GM19351 (cell line): ENCODE measurements around the gene F10.
"Not testable (repeated sequence)": the region's sequence is repeated elsewhere in the genome, so short reads cannot be mapped to it uniquely, and the experiment has no call there.

ENCODE experiments used
- ATAC-seq: cut with Tn5 transposase; IDR thresholded peaks from one replicate; pipeline ENCODE4 v1.9.1; 2021; ENCODE audit warnings: mild to moderate bottlenecking, moderate library complexity; ENCODE audit not compliant: unreplicated experiment

F10 gene

DNA sequence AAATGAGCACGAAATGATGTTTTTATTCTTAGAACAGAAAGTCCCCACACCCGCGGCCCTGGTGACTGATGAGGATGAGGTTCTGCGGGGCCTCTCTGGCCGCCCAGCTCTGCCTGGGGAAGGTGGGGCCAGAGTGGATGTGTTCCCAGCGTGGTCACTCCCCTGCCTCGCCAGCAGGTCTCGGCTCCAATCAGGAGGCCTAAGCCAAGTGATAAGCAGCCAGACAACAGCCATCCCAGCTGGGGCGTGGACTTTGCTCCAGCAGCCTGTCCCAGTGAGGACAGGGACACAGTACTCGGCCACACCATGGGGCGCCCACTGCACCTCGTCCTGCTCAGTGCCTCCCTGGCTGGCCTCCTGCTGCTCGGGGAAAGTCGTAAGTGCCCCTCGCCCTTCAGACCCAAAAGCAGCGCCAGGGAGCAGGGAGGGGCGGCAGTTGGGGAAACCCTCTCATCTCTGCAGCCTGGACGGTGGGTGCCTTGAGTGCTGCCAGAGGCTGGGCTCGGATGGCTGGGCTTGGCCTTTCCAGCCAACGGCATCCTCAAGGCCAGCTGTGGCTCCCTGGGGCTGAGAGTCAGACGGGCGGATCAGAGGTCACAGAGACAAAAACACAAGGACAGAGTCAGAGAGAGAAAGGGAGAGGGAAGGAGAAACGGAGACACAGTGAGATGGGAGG, at the start of gene F10:
TSS of gene F10 (plus strand) at position 250 of the 676 bp plus-strand sequence. CDS start at position 307, 57 bp downstream.
- ATAC-seq, result no peak

DNA sequence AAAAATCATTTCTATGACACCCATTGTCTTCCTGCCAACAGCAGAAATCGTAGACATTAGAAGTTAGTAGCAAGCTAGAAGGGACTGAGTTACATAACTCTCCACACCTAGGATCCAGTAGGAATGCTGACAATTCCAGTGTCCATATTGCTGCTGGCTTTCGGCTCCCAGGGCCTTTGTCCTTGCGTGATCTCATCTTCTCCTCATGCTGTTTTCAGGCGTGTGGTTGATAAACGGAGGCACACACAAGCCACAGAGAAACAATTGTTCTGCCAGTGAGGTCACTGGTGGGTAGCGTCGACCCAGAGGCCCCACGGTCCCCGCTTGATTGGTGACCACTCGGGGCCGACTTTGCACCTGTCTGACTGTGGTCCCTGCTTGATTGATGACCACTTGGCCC, 48.7 kb upstream of the F10 start:
- no peak for ATAC-seq

DNA sequence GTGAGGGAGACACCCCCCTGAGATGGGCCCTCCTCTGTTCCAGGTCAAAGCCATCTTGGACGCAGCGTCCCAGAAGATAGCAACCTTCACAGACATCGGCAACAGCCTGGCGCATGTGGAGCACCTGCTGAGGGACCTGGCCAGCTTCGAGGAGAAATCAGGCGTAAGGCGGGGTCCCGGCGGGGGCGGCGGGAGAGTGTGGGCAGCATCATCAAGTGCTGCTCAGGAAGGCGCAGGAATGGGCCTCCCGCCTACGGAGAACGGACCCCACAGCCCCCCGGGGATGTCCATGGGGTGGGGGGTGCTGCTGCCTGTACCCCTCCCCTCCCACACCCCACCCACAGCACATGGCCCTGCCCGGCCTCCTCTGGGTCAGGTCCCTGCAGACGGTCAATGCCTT, 48.2 kb upstream of the F10 start:
- ATAC-seq, result no peak

DNA sequence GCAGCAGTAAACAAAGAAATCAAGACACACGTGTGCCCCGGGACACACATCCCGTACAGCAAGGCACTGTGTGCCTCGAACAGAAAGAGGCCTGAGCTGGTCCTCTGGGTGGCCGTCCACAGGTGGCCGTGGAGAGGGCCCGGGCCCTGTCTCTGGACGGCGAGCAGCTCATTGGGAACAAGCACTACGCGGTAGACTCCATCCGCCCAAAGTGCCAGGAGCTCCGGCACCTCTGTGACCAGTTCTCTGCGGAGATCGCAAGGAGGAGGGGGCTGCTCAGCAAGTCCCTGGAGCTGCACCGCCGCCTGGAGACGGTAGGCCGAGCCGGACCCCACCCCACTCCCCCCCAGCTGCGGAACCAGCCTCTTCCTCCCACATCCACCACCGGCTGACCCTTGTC, 47.7 kb upstream of the F10 start:
- no peak for ATAC-seq

- ATAC-seq, result no peak
These were observed 46.9 kb upstream of the F10 start for GRCh38 chr13:113075711-113076110.

DNA sequence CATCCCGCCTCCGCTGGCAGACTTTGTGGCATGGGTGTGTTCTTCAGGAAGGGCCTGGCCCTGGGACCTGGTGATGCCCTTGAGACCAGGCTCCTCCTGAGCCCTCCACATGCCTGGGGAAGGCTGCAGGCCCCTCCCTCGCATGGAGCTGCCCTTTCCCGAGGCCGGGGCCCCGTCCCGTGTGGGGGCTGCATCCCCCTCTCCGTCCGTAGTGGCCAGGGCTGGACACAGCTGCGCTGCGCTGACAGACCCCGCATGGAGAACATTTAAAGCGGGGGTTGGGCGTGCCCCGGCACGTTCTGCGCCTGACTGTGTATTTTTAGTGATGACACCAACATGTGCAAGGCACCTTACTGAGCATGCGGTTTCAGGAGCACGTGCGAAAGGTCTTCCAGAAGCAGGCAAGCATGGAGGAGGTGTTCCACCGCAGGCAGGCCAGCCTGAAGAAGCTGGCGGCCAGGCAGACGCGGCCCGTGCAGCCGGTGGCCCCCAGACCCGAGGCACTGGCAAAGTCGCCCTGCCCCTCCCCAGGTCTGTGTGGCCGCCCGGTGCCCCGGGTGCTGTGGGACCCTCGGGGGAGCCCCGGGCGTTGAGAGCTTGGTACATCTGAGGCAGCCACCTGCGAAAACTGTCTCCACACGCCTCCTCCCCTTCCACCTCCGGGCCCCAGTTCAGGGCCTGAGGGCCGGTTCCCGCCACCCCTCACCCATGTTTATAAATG, 45.8 kb upstream of the F10 start:
- ATAC-seq, result no peak

DNA sequence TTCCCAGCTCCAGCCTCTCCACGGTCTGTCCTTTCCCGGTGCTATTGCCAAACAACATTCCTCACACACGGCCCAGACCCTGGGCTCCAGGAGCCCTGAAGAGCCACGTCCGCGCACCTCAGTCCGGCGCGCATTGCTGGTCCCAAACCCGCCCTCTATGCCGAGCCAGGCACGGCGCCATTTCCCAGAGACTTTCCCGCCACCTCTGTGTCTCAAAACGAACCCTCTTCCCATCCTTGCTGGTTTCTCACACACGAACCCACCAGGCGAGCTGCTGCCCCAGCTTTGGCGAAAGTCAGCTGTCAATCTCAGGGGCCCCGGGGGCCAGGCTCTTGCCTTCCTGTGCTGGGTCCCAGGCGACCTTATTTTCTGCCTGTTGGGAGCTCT, 45.0 kb upstream of the F10 start:
- no peak for ATAC-seq

DNA sequence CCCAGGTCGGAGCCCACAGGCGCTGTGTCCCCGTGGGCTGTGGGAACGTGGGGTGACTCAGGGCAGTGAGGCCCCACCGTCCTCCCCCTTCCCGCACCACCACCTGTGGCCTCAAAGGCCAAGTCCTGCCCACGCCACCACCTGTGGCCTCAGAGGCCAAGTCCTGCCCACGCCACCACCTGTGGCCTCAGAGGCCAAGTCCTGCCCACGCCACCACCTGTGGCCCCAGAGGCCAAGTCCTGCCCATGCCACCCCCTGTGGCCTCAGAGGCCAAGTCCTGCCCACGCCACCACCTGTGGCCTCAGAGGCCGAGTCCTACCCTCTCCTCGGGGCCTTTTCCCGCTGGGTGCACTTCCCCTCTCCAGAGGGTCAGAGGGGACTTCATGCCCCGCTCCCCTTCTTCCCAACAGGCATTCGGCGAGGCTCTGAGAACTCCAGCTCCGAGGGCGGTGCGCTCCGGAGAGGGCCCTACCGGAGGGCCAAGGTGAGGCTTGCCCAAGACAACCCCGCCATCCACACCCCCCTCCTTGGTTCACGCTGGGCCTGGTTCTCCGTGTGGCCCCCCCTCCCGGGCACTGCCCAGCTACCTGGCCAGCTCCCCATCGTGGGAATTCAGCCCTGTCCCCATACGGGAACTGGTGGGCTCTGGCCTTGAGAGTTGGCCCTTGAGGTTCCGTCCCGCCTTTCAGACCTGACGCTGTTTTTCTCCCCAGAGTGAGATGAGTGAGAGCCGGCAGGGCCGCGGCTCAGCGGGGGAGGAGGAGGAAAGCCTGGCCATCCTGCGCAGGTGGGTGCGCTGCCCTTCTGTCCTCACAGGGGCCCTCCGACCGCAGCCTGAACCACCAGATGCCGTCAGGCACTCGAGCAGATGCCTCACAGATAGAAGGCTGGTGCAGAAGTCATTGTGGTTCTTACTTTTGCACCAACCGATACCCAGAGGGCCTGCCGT, 44.4 kb upstream of the F10 start:
- no peak for ATAC-seq

DNA sequence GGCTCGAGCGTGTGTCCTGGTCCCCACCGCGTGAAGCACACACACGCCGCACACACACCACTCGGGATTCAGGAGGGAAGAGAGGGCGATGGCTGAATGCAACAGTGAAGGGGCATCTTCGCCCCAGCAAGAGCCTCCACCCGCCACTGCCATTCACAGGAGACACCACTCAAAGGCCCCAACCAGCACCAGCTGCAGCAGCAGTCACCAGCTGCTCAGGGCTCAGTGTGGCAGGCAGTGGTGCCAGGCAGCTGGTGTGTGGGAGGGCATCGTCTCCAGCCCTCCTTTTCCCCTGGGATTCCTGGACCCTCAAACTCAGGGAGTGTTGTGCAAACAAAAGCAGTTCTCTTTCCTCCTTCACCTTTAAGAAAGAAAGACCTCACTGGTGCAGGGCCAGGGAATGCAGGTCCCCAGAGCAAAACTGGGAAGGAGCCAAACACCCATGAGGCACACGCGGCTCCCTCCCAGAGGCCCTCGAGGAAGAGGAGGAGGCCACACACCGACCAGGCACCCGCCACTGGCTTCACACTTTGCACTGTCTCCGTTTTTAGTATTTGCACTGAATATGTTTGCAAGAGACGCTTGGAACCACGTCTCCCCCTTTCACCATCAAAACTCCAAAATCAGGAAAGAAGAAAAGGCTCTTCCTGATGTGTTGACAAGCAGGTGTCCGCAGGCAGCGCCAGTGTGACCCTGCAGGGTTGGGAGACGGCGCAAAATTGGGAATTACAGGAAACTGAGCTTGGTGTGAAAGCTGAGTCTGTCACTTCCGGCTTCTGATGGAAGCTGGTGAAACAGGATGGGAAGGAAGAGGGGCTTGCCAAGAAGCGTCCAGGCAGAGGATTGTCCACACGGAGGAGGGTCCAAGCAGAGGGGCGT, 43.5 kb upstream of the F10 start:
- ATAC-seq, result no peak

- not testable (repeated sequence) for ATAC-seq
These were observed 42.9 kb upstream of the F10 start for GRCh38 chr13:113079781-113080080.

- ATAC-seq, result no peak
These were observed 42.2 kb upstream of the F10 start for GRCh38 chr13:113080361-113080831.

DNA sequence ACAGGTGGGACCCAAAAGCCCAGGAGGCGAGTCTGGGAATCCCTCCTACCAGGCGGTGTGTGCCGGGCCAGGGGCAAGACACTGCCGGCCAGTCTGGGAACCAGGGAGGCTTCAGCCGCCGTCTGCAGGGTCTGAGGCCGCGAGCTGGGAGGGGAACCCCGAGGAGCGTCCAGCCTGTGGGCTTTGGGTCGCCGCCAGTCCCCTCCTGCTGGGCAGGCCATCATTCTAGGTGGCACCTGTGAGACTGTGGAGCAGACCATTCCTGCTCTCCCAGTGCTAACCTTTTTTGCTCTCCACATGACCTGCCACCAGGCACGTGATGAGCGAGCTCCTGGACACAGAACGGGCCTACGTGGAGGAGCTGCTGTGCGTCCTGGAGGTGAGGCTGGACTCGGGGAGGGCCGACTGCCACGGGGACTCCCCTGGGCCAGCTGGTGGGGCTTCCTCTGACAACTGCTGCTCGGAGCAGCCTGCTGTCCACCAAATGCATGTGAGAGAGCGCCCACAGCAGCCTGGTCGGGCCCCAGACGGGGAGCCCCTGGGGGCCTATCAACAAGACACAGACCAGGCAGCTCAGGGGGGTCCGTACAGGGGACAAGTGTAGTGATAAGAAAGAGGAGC, 41.6 kb upstream of the F10 start:
- ATAC-seq, result no peak

- no peak for ATAC-seq
These were observed 40.2 kb upstream of the F10 start for GRCh38 chr13:113082198-113083021.

DNA sequence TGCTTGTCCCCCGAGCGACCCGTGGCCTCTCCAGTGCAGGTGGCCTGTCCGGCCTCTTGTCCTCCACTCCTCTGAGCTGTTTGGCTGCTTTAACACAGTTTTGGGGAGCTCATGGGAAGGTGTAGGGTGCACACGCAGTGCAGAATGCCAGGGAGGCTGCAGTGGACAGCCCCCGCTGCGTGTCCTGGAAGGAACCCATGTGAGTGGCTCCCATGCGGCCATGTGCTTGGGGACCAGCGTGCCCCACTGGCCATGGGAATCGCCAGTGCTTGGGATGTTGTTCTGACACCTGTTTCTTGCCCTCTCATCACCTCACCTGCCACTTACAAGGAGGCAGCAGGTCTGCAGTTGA, 39.6 kb upstream of the F10 start:
- no peak for ATAC-seq

DNA sequence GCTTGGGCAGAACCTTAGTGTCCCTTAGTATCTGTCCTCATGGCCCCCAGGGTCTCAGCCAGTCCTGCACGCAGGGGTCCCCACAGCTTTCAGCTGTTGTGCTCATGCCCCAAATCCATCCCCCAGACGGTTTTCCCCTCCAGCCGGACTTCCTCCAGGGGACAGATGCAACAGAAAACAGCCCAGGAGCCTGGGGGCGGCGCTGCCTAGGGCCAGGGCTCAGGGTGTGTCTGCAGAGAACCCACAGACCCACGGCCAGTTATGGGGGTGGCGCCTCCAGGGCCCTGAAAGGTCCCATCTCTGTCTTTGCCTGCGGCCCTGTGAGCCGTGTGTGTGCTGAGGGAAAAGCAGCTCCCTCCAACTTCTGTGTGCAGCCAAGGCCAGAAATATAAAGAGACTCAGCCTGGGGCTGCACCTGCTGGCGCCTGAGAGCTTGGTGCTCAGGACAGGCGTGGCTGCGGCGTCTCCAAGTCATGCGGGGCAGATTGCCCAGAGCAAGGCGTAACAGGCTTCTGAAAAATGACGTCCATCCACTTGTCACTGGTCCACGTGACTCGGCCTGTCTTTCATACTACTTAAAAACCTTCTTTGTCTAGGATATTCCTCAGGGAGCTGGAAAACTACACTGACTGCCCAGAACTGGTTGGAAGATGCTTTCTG, 39.1 kb upstream of the F10 start:
- ATAC-seq, result no peak

GRCh38 chr13:113084094-113084942, 38.3 kb upstream of the F10 start:
- ATAC-seq, result no peak

- ATAC-seq, result no peak
These were observed 37.6 kb upstream of the F10 start for GRCh38 chr13:113084943-113085540.
